A549 (cell line): ENCODE data around the gene TNNT2. TPM values are rescaled to one million over a fixed set of nuclear protein-coding genes. Genes with fewer than 3 reads are reported as not detected.

Experiments
- ATAC-seq, 2 experiments: fragments of 200-7000 bp in 1 of 2; fragments of >200 bp in 1 of 2; cut with Nextera tagmentation in 1 of 2; cut with Tn5 transposase in 1 of 2; 3 replicates each; pipeline versions ENCODE4 v1.8.0 to v1.9.1; 2018 to 2020; ENCODE audit warnings: mild to moderate bottlenecking in 1 of 2, moderate library complexity in 1 of 2
- CTCF ChIA-PET: fragments of 300-600 bp; sonication (Branson Sonifier 250); formaldehyde crosslinking; extraction: SDS; loops from one replicate; lab custom pipeline; 2021; ENCODE audit warnings: antibody characterized with exemption, inconsistent platforms; lab: Yijun Ruan, JAX
- POLR2A ChIA-PET: fragments of 350-600 bp; formaldehyde crosslinking; extraction: SDS; loops from one replicate; lab custom pipeline; 2021; ENCODE audit warnings: antibody characterized with exemption, inconsistent platforms; lab: Yijun Ruan, JAX
- DNase-seq, 2 experiments: peaks; one replicate each; pipeline versions ENCODE4 v3.0.0 to v3.0.0-alpha.2; 2011 to 2016; ENCODE audit warnings: low read depth in 1 of 2, low spot score in 1 of 2
- FAIRE-seq: peaks from 2 replicates; lab custom pipeline; 2011; peaks lifted over from hg19 to GRCh38; lab: Jason Lieb, UNC
- H3K27ac ChIP-seq, 2 experiments: fragments of >200 bp; sonication (Bioruptor Twin); formaldehyde crosslinking; 3 replicates each; pipeline ENCODE4 v1.5.1; 2016 to 2017
- H3K4me1 ChIP-seq: fragments of >200 bp; sonication (Bioruptor Twin); formaldehyde crosslinking; 3 replicates; pipeline ENCODE4 v1.6.1; 2016
- H3K4me2 ChIP-seq: fragments of >200 bp; sonication (Bioruptor Twin); formaldehyde crosslinking; 3 replicates; pipeline ENCODE4 v1.6.1; 2016
- H3K4me3 ChIP-seq: fragments of >200 bp; sonication (Bioruptor Twin); formaldehyde crosslinking; 3 replicates; pipeline ENCODE4 v1.5.1; 2016
- H3K9me3 ChIP-seq: fragments of >200 bp; sonication (Bioruptor Twin); formaldehyde crosslinking; 3 replicates; pipeline ENCODE4 v1.6.1; 2016
- ATOH8 ChIP-seq: fragments of 250-450 bp; sonication (Bioruptor Pico); IDR thresholded peaks from 2 replicates; pipeline ENCODE4 v1.5.0; 2020; ENCODE audit warnings: low read depth, mild to moderate bottlenecking, moderate library complexity
- BCL3 ChIP-seq: fragments of >200 bp; sonication (Bioruptor Twin); formaldehyde crosslinking; IDR thresholded peaks from 3 replicates; pipeline ENCODE4 v1.6.1; 2016
- CHD4 ChIP-seq: fragments of 200-600 bp; sonication (generic); IDR thresholded peaks from 2 replicates; pipeline ENCODE4 v1.6.1; 2016; ENCODE audit warnings: antibody characterized with exemption, mild to moderate bottlenecking, borderline replicate concordance
- CTCF ChIP-seq: fragments of >200 bp; sonication (Bioruptor Twin); formaldehyde crosslinking; IDR thresholded peaks from 3 replicates; pipeline ENCODE4 v1.5.1; 2016
- ELK1 ChIP-seq: fragments of 150-350 bp; IDR thresholded peaks from 2 replicates; pipeline ENCODE4 v1.6.1; 2014; ENCODE audit warnings: low read depth, mild to moderate bottlenecking, low read length
- HES2 ChIP-seq: fragments of >200 bp; sonication (Bioruptor Twin); formaldehyde crosslinking; IDR thresholded peaks from 2 replicates; pipeline ENCODE4 v1.6.1; 2016
- HEYL ChIP-seq: fragments of 250-450 bp; sonication (Bioruptor Pico); IDR thresholded peaks from 2 replicates; pipeline ENCODE4 v1.8.0; 2021; ENCODE audit warnings: mild to moderate bottlenecking, moderate library complexity
- HOXB5 ChIP-seq: fragments of 250-450 bp; sonication (Bioruptor Pico); IDR thresholded peaks from 2 replicates; pipeline ENCODE4 v1.5.0; 2020; ENCODE audit warnings: mild to moderate bottlenecking, moderate library complexity
- KDM1A ChIP-seq: fragments of 200-600 bp; sonication (generic); IDR thresholded peaks from 2 replicates; pipeline ENCODE4 v1.6.1; 2016; ENCODE audit warnings: low read depth, mild to moderate bottlenecking
- MAX ChIP-seq: IDR thresholded peaks from 2 replicates; pipeline ENCODE4 v1.6.1; 2012
- PHF8 ChIP-seq: fragments of 200-600 bp; sonication (generic); IDR thresholded peaks from 2 replicates; pipeline ENCODE4 v1.6.1; 2016; ENCODE audit warnings: low read depth, mild to moderate bottlenecking, antibody characterized with exemption, moderate library complexity, borderline replicate concordance
- POLR2AphosphoS2 ChIP-seq: conservative IDR thresholded peaks from 2 replicates; pipeline ENCODE4 v1.6.1; 2012; ENCODE audit warnings: low read length, improper control_type of control experiment, inconsistent platforms
- RAD21 ChIP-seq, 2 experiments: fragments of >200 bp in 1 of 2; sonication (Bioruptor Twin) in 1 of 2; formaldehyde crosslinking in 1 of 2; IDR thresholded peaks in 1 of 2; conservative IDR thresholded peaks in 1 of 2; 2 replicates in 1 of 2; 3 replicates in 1 of 2; pipeline ENCODE4 v1.6.1; 2012 to 2018; ENCODE audit warnings: inconsistent platforms in 1 of 2
- REST ChIP-seq: fragments of 200-600 bp; sonication (generic); IDR thresholded peaks from 2 replicates; pipeline ENCODE4 v1.6.1; 2016; ENCODE audit warnings: antibody characterized with exemption, mild to moderate bottlenecking, moderate library complexity
- RNF2 ChIP-seq: fragments of 200-600 bp; sonication (generic); IDR thresholded peaks from 2 replicates; pipeline ENCODE4 v1.6.1; 2016; ENCODE audit warnings: low read depth, mild to moderate bottlenecking, antibody characterized with exemption, moderate library complexity, borderline replicate concordance
- SMC3 ChIP-seq: fragments of >200 bp; sonication (Bioruptor Twin); formaldehyde crosslinking; IDR thresholded peaks from 3 replicates; pipeline ENCODE4 v1.6.1; 2018; ENCODE audit warnings: inconsistent platforms
- TFCP2L1 ChIP-seq: fragments of 250-450 bp; sonication (Bioruptor Pico); IDR thresholded peaks from 2 replicates; pipeline ENCODE4 v1.5.0; 2021; ENCODE audit warnings: mild to moderate bottlenecking
- ZFP36 ChIP-seq: fragments of 450-650 bp; IDR thresholded peaks from 2 replicates; pipeline ENCODE4 v1.6.1; 2014; ENCODE audit warnings: borderline replicate concordance; ENCODE audit not compliant: partially characterized antibody
- ZNF302 ChIP-seq: fragments of 250-450 bp; sonication (Bioruptor Pico); IDR thresholded peaks from 2 replicates; pipeline ENCODE4 v1.9.0; 2021; ENCODE audit warnings: inconsistent platforms, mild to moderate bottlenecking, moderate library complexity
- ZSCAN20 ChIP-seq: fragments of 250-450 bp; sonication (Bioruptor Pico); IDR thresholded peaks from 2 replicates; pipeline ENCODE4 v1.8.0; 2022; ENCODE audit warnings: mild to moderate bottlenecking, moderate library complexity
- WGBS: methylation state at CpG from one replicate; pipeline ENCODE4 v1.1.6; 2017; ENCODE audit errors: missing lambda C conversion rate; 5-methylcytosine and 5-hydroxymethylcytosine counted together
- polyA plus RNA-seq, 4 experiments: library from polyadenylated mRNA; depleted of rRNA in 3 of 4; stranded (reverse); fragments of >200 nt; fragmentation: RNase III in 1 of 4; extraction: RNeasy Plus Mini Kit Qiagen cat#74134 plus additional on column Dnase treatment in 1 of 4; gene quantifications; 2 replicates in 3 of 4; 3 replicates in 1 of 4; pipeline ENCODE4 v1.2.3, GENCODE V29; 2011 to 2017

The TNNT2 gene
- polyA plus RNA-seq, 2 of the 4 experiments (the other 2 are of a cell fraction): 0.09 TPM; not detected in 1

GRCh38 chr1:201366696-201367095, 10.8 kb downstream of the TNNT2 start:
- H3K27ac ChIP-seq: no peak overlapping the region
- CTCF ChIA-PET: interaction anchor here (1.0 to 17.3 kb wide), 6 partner anchors 9 to 140 kb away, joined by 3 to 480 read pairs (median 4); no protein-coding TSS in a partner anchor
- no peak for FAIRE-seq
- no peak overlapping the region for H3K4me3 ChIP-seq
- TF ChIP-seq ZFP36: no peak
- TF ChIP-seq, all 56 proteins: peak for 0
- DNase-seq (no peak), ATAC-seq (no peak)
- Histone ChIP-seq H3K4me2 (no peak overlapping the region), H3K9me3 (no peaks in the 10 kb centered on the region), H3K4me1 (no peaks in the 10 kb centered on the region)
- POLR2A ChIA-PET: no interaction called here
- 25% methylated on average over 7 of the region's 7 CpGs for WGBS

- FAIRE-seq (no peak), ATAC-seq (no peak), DNase-seq (no peak)
- CTCF ChIA-PET: interaction anchor here (1.1 to 17.3 kb wide), 6 partner anchors 18 to 114 kb away, joined by 3 to 480 read pairs (median 65); no protein-coding TSS in a partner anchor
- WGBS: 86% methylated on average over 11 of the region's 11 CpGs
- no peak overlapping the region for H3K4me3 ChIP-seq
- H3K9me3 ChIP-seq: no peaks in the 10 kb centered on the region
- no peak overlapping the region for H3K27ac ChIP-seq
- H3K4me2 ChIP-seq: no peak overlapping the region
- TF ChIP-seq SMC3: no peak
- TF ChIP-seq CTCF: no peak
- no peak for TF ChIP-seq RAD21 (conservative IDR thresholded peaks at IDR 0.05 in 1 of 2, IDR thresholded peaks at IDR 0.05 in 1 of 2)
- TF ChIP-seq POLR2AphosphoS2: no peak
- no peak for TF ChIP-seq REST
- H3K4me1 ChIP-seq: no peaks in the 10 kb centered on the region
- POLR2A ChIA-PET: no interaction called here
Observed at GRCh38 chr1:201365251-201365650, 12.2 kb downstream of the TNNT2 start.

- POLR2A ChIA-PET: no interaction called here
- CTCF ChIA-PET: interaction anchor here (1.1 to 17.3 kb wide), 6 partner anchors 11 to 113 kb away, joined by 3 to 480 read pairs (median 114); partner anchors contain the start of gene TNNT2
- WGBS: 63% methylated on average over 6 of the region's 6 CpGs
Observed at GRCh38 chr1:201364808-201365105, 12.7 kb downstream of the TNNT2 start.

More at GRCh38 chr1:201364808-201365105, 12.7 kb downstream of the TNNT2 start:
- ATAC-seq (no peak), DNase-seq (no peak), FAIRE-seq (no peak)
- no peaks in the 10 kb centered on the region for H3K9me3 ChIP-seq
- H3K4me2 ChIP-seq: no peak overlapping the region
- TF ChIP-seq ELK1 (no peak), HES2 (no peak), KDM1A (no peak), ATOH8 (CRISPR knock-in tag) (no peak), RNF2 (no peak), BCL3 (no peak), MAX (no peak), PHF8 (no peak), ZNF302 (no peak), HOXB5 (CRISPR knock-in tag) (no peak), CHD4 (no peak), HEYL (no peak), ZSCAN20 (no peak), TFCP2L1 (CRISPR knock-in tag) (no peak)
- no peaks in the 10 kb centered on the region for H3K4me1 ChIP-seq
- H3K4me3 ChIP-seq: no peak overlapping the region
- no peak overlapping the region for H3K27ac ChIP-seq
